T-helper 2 cell treated with Interferon-gamma antibody and Interleukin-4, amounts not matched to agents 100 ng/mL and 5 ng/mL, for 36 hours (primary cell): ENCODE measurements around the gene IQCK. TPM values are rescaled to one million over a fixed set of nuclear protein-coding genes. Genes with fewer than 3 reads are reported as not detected.

Source experiments
- intact Hi-C: fragments of 100-400 bp; cut with micrococcal nuclease; formaldehyde crosslinking; loops from one replicate; pipeline ENCODE4 v1.15.1; 2023
- total RNA-seq: library from RNA; stranded (reverse); gene quantifications from 2 replicates; pipeline ENCODE4 v1.2.3, GENCODE V29; 2022

IQCK gene
- total RNA-seq, 1 donor from 2014 or later = 0.93 TPM

GRCh38 chr16:19717314-19717713 is 757 bp upstream of the IQCK start:
- intact Hi-C loops = loop anchor here (5.0 kb wide), 1 partner anchor 115 kb away; no protein-coding TSS in a partner anchor

- intact Hi-C loops = loop anchor here (1.0 to 5.0 kb wide), 4 partner anchors 116 to 195 kb away; partner anchors contain the start of genes CCP110 and VPS35L
Observed at GRCh38 chr16:19718624-19718965, 524 bp downstream of the IQCK start.

DNA sequence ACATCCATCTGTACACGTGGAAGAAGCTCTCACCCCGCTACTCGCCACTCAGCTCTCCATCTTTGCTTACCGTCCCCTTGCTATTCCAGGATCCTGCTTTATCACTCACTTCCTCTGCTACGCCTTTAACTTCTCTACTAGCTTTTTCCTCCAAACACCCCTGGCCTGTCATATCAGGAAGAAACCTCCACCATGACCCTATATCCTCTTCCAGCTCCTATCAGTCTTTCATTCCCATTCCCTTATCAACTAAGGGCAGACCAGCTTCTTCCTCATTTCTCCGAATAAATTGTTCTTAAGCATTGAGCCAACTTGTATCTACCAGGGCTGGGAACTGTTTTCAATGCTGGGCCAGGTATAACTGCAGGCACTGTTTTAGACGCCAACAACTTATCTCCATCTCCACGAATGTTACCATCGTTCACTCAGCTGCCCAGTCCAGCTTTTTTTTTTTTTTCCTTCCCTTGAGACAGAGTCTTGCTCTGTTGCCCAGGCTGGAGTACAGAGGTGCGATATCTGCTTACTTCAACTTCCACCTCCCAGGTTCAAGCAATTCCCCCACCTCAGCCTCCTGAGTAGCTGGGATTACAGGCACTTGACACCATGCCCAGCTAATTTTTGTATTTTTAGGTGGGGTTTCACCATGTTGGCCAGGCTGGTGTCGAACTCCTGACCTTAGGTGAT is 4.3 kb downstream of the IQCK start:
- intact Hi-C loops = no loop called here

- intact Hi-C loops = no loop called here
Observed at GRCh38 chr16:19722981-19723380, 4.9 kb downstream of the IQCK start.

DNA sequence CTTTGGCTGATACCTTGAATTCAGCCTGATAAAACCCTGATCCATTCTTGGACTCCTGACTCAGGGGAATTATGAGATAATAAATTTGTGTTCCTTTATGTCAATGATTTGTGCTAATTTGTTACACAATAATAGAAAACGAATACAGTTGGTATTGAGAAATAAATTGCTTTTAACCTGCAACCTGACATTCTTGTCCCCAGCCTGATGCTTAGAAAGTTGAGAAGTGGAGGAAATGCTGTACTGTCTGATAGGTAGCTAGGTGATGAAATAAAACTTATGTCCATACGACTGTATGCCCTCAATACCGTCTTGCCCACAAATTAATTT is 10.5 kb downstream of the IQCK start:
- intact Hi-C loops = no loop called here

DNA sequence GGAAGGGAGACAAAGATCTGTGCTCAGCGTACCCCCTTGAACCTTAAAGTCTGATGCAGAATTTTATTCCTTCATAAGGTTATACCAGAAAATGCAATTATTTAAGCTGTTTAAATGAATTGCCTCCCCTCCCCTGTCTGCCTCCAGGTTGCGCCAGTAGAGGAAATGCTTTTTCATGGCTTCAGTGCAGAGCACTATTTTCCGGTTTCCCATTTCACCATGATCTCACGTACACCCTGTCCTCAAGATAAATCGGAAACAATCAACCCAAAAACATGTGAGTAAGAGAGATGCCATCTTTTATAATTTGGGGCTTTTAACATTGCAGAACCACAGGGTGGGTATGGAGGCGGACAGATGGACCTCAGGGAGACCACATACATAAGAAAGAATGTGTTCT is 15.5 kb downstream of the IQCK start:
- intact Hi-C loops = no loop called here

GRCh38 chr16:19735074-19735867 is 17.2 kb downstream of the IQCK start:
- intact Hi-C loops = no loop called here

DNA sequence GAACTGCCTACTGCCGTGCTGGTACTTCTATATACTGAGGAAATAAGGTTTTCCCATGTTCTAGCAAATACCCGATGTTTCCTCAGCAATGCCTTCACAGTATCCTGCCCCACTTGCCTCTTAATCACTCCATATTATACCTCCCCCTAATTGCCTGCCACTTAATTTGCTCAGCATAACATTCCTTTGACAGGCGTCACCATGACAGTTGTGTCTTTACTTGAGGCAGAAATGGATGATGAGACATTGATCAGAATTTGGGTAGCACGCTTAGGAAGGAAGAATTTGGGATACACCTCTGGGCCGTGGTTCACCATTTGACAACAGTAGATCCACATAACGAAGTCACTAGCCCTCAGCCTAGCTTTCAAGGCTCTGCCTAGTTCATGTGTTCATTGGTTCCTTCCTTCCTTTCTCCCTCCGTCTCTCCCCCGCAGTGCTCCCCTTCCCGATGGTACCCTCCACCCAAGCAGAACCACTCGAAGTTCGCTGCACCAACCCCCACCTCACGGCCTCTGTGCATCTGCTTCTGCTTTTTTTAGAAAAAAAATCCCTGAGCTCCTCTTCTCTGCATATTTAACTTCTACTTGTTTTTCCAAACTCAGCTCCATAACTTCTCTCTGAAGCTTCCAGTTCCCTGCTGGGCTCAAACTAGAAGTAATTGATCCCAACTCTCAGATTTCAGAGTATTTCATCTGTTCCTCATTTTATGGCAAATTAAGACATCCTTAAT is 19.4 kb downstream of the IQCK start:
- intact Hi-C loops = no loop called here

DNA sequence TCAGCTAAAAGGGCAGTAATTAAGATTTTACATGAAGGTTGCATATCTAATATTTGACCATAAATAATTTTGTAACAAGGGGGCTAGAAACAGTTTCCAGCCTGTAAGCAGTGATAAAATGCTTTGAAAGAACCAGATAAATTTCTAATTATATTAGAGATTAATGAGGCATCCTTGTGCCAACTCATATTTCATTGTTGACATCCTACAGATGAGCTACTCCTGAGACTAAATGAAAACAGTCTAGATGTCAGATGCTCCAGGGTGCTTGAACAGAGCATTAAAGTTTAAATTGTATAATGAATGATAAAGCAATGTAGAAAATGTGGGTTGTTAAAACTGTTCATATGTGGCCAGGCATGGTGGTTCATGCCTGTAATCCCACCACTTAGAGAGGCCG is 23.3 kb downstream of the IQCK start:
- intact Hi-C loops = no loop called here

DNA sequence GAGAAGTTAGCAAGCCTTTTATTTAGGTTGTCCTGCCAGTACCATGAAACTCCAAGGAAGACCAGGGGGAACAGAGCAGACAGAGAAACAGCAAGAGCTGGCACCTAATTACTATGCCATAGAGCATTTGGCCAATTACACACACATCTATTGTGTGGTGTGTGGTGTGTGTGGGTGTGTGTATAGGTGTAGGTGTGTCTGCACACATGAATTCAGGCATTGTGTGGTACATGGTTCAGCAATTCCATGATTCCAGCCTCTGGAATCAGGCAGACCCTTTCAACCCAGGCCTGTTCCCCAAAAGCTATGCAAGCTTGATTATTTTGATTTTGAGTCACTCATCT is 25.7 kb downstream of the IQCK start:
- intact Hi-C loops = no loop called here

- intact Hi-C loops = no loop called here
Observed at GRCh38 chr16:19744670-19745069, 26.6 kb downstream of the IQCK start.

GRCh38 chr16:19745286-19746010 is 27.4 kb downstream of the IQCK start:
- intact Hi-C loops = no loop called here

- intact Hi-C loops = no loop called here
Observed at GRCh38 chr16:19746561-19746960, 28.5 kb downstream of the IQCK start.

DNA sequence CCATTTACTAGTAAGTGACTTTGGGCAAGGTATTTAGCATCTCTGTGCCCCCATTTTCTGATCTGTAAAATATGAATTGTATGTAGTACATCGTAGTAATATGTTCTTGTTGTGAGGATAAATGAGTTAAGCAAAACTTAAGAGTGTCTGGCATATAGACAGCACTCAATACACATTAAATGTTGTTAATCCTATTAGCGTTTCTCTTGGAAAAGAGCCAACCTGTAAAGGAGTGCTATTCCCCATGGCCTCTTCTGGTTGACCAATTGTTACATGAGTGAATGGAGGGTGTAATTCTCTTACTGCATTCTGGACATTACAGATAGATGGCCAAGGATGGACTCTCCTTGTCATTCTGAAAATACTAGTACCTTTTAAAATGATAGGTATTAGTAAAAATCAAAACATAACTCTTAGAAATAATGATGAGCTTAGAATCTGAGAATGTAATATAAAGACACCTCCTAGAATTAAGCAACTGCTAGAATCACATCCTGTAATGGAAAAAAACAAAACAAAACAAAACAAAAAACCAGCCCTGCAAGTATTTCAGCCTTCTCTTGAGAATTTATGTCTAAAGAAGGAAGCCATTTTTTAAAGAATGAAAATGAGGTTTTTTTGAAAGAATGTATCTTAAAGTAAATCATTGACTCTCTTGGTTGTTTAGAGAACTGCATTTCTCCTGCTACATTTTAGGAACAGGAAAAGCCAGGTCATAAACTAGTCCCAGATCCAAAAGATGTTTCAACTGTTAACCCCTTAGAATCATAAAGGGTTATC is 30.5 kb downstream of the IQCK start:
- intact Hi-C loops = no loop called here

DNA sequence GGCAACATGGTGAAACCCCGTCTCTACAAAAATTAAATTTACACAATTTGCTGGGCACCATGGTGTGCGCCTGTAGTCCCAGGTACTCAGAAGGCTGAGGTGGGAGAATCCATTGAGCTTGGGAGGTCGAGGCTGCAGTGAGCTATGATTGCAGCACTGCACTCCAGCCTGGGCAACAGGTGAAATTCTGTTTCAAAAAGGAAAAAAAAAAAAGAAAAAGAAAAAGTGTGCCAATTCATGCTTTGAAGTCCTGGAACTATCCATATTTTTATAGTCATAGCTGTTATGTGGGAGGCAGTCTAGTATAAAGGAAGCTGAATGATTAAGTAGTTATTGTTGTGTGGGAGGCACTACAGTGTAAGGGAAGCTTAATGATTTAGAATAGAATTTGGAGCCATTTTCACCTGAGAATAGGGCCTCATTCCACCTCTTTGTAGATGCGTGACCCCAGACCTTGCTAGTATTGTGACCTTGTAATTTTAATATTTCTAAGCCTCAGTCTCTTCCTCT is 31.6 kb downstream of the IQCK start:
- intact Hi-C loops = no loop called here

DNA sequence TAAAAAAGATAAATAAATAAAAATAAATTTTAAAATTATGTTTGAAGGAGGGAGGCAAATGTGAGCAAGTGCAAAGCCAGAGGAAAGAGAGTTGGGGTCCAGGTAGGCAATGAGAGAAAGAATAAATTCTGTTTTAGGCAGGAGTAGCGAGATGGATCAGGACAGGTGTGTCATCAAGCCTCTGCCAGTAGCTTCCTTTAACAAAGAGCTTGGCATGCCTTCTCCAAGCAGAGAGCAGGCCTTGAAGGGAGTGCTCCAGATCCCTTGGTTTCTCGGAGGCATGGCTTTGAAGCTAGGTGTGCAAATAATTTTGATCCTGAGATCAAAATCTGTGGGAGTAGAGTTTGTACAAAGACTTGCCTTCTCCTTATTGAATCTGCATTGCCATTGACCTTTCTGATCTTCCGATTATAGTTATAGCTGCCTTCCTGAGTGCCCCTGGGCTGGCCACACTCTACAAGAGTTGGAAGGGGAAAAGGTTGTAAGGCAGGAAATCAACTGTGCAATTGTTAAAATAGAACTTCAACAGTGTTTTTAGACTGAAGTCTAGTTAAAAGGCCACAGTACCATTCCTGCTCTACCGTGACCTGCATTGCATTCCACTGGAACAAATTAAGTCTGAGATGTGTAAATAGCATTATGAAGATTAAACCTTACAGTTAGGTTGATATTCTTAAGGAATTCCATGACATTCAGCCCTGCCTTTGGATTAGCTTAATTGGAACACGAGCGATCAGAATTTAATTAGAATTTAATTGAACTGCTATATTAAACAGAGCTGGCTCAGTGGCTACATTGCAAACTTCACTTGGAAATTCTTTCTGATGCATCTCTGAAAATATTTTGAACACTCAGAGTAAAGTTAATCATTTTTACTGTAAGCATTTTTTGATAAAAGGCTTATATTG is 33.7 kb downstream of the IQCK start:
- intact Hi-C loops = no loop called here

DNA sequence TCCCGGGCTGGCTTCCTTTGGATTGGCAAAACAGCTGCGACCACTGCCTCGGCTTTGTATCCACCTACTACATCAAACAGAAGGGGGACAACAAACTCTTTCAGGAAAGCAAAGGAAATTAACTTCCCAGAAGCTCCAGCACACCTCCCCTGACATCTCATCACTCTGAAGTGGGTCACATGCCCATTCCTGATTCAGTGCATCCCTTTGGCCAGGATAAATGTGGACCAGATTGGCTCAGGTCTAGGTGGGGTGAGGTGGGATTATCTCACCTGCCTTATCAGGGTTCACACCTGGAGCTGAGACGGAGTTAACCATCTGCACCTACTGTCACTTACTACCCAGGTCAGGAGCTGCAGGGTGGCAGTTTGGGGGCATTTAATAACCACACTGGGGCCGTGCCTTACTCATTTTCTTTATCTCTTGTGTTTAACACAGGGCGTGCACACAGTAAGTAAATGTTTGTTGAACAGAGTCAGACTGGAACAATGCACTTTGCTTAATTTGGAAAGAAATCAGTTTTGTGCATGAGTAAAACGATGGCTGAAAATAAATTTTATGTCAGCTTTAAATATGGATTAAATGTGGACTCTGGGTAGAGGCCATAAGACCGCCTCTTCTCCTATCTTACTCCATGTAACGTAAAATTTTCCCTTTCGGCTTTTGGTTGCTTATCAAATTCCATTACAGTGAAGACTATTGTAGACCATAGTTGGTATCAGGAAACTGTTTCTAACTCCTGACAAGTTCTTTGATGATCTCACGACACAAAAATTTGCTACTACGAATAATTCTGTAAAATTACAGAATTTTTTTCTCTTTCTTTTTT is 36.0 kb downstream of the IQCK start:
- intact Hi-C loops = no loop called here

DNA sequence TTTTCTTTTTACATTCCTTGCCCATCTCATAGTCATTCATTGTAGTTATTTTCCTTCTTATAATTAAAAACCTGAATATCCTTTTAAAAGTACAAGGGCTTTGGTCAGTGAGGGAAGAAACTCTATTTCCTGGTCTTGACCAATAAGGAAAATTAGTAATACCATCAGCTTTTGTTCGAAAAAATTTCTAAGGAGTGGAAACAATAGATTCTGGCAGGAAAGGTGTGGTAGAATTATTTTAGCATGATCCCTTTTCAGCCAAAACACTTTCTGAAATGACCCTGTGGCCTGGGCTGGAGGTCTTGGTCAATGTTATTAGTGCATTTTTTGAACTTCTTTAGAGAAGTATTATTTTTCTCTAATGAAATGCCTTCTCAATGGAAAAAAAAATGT is 36.6 kb downstream of the IQCK start:
- intact Hi-C loops = no loop called here

DNA sequence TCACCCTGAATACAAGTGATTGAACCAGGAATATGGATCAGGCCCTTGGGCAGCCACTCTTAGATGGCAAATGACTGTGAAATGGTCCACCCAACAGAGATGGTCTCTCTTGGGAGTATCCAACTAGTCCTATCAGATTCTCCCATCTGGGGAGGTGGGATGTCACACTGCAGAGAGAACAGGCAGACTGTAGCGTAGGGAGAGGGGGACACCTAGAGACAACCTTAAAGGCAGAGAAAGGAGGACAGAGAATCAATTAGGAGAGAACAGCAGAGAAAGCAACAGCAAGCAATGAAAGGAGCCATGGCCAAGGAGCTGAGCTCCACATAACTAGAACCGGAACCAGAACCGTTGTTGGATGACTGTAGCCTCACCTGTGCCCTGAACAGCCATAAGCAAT is 37.2 kb downstream of the IQCK start:
- intact Hi-C loops = no loop called here
